Skeletal muscle cell (primary cell): ENCODE data around the gene EHBP1L1.
A peak's percentile ranks its signal among the peaks of the same experiment; 100 is the strongest.
"Not testable (repeated sequence)": the region's sequence is repeated elsewhere in the genome, so short reads cannot be mapped to it uniquely, and the experiment has no call there.

Experiments used
- DNase-seq: peaks from one replicate; pipeline ENCODE4 v3.0.0-alpha.2; 2010; ENCODE audit warnings: low read depth
- H3K4me3 ChIP-seq: 2 replicates; pipeline ENCODE4 v1.5.1; 2011; ENCODE audit warnings: low read depth, mild to moderate bottlenecking, control low read depth, low read length, moderate library complexity

EHBP1L1 gene

GRCh38 chr11:65558930-65559509 is 16.8 kb upstream of the EHBP1L1 start:
- peak overlapping the region; percentile 60 for H3K4me3 ChIP-seq
- DNase-seq = no peak

GRCh38 chr11:65559535-65559934 is 16.3 kb upstream of the EHBP1L1 start:
- DNase-seq = no peak
- H3K4me3 ChIP-seq = no peak overlapping the region

- H3K4me3 ChIP-seq = no peak overlapping the region
- DNase-seq = no peak
Measured at GRCh38 chr11:65559951-65560537, 15.8 kb upstream of the EHBP1L1 start.

GRCh38 chr11:65560555-65561418 is 15.1 kb upstream of the EHBP1L1 start:
- H3K4me3 ChIP-seq = no peak overlapping the region
- no peak for DNase-seq

GRCh38 chr11:65562020-65562419 is 13.8 kb upstream of the EHBP1L1 start:
- DNase-seq = no peak
- H3K4me3 ChIP-seq = no peak overlapping the region

- H3K4me3 ChIP-seq = no peak overlapping the region
- no peak for DNase-seq
Measured at GRCh38 chr11:65562788-65563187, 13.1 kb upstream of the EHBP1L1 start.

GRCh38 chr11:65563601-65564000 is 12.3 kb upstream of the EHBP1L1 start:
- H3K4me3 ChIP-seq = no peak overlapping the region

GRCh38 chr11:65564879-65565559 is 10.8 kb upstream of the EHBP1L1 start:
- not testable (repeated sequence) for H3K4me3 ChIP-seq, DNase-seq

More at GRCh38 chr11:65563601-65564000, 12.3 kb upstream of the EHBP1L1 start:
- DNase-seq = no peak

- DNase-seq = no peak
- H3K4me3 ChIP-seq = no peak overlapping the region
Measured at GRCh38 chr11:65565624-65566453, 10.0 kb upstream of the EHBP1L1 start.

- no peak for DNase-seq
Measured at GRCh38 chr11:65569164-65569972, 6.5 kb upstream of the EHBP1L1 start.

GRCh38 chr11:65569973-65570918 is 5.6 kb upstream of the EHBP1L1 start, which contains the start of gene ZNRD2:
TSS of gene ZNRD2 (plus strand) at chr11:65570477. CDS start at chr11:65570492, 15 bp downstream.
- peak; percentile 92 for DNase-seq

More at GRCh38 chr11:65569164-65569972, 6.5 kb upstream of the EHBP1L1 start:
- peak overlapping the region; percentile 96 for H3K4me3 ChIP-seq

GRCh38 chr11:65571420-65571819 is 4.4 kb upstream of the EHBP1L1 start:
- peak overlapping the region; percentile 96 for H3K4me3 ChIP-seq
- no peak for DNase-seq

More at GRCh38 chr11:65569973-65570918, 5.6 kb upstream of the EHBP1L1 start, which contains the start of gene ZNRD2:
- peak within 1 kb of the TSS; percentile 96 for H3K4me3 ChIP-seq

- peak overlapping the region; percentile 96 for H3K4me3 ChIP-seq
- no peak for DNase-seq
Measured at GRCh38 chr11:65571940-65572339, 3.9 kb upstream of the EHBP1L1 start.

- H3K4me3 ChIP-seq = peak within 1 kb of the TSS; percentile 96
- DNase-seq = no peak
Measured at GRCh38 chr11:65572356-65573051, 3.3 kb upstream of the EHBP1L1 start, which contains the start of gene FAM89B. TSS of gene FAM89B (plus strand) at chr11:65572538. CDS start at chr11:65572670, 132 bp downstream.

- no peak for DNase-seq
- peak overlapping the region; percentile 96 for H3K4me3 ChIP-seq
Measured at GRCh38 chr11:65573391-65574079, 2.3 kb upstream of the EHBP1L1 start.
